KMS-11 (cell line): ENCODE data around the gene RASSF10.

ENCODE experiments used
- H2AFZ ChIP-seq: fragments of 200-600 bp; sonication (generic); 2 replicates; pipeline ENCODE4 v1.6.1; 2016; ENCODE audit warnings: antibody characterized with exemption, mixed run types, low read depth
- H3K27ac ChIP-seq: fragments of 200-600 bp; sonication (generic); 2 replicates; pipeline ENCODE4 v1.6.1; 2016; ENCODE audit warnings: mild to moderate bottlenecking, mixed run types
- H3K27me3 ChIP-seq: fragments of 200-600 bp; sonication (generic); 2 replicates; pipeline ENCODE4 v1.6.1; 2017; ENCODE audit warnings: mild to moderate bottlenecking, low read depth, mixed run types, moderate library complexity; ENCODE audit not compliant: insufficient read depth
- H3K36me3 ChIP-seq: fragments of 200-600 bp; sonication (generic); 2 replicates; pipeline ENCODE4 v1.6.1; 2017; ENCODE audit warnings: mild to moderate bottlenecking, mixed run types; ENCODE audit not compliant: insufficient read depth
- H3K4me1 ChIP-seq: fragments of 200-600 bp; sonication (generic); 2 replicates; pipeline ENCODE4 v1.6.1; 2016; ENCODE audit warnings: mild to moderate bottlenecking, low read depth, mixed run types; ENCODE audit not compliant: poor library complexity, severe bottlenecking
- H3K4me2 ChIP-seq: fragments of 200-600 bp; sonication (generic); 2 replicates; pipeline ENCODE4 v1.7.0; 2016; ENCODE audit warnings: mild to moderate bottlenecking, mixed run types
- H3K4me3 ChIP-seq: fragments of 200-600 bp; sonication (generic); IDR thresholded peaks from 2 replicates; pipeline ENCODE4 v1.6.1; 2017; ENCODE audit warnings: low read depth, low read length, mixed read lengths; ENCODE audit not compliant: insufficient read depth
- H3K79me2 ChIP-seq: fragments of 200-600 bp; sonication (generic); 2 replicates; pipeline ENCODE4 v1.6.1; 2016; ENCODE audit warnings: low read depth, mixed run types; ENCODE audit not compliant: insufficient read depth
- H3K9ac ChIP-seq: fragments of 200-600 bp; sonication (generic); 2 replicates; pipeline ENCODE4 v1.6.1; 2016; ENCODE audit warnings: mild to moderate bottlenecking, mixed run types
- H4K20me1 ChIP-seq: fragments of 200-600 bp; sonication (generic); 2 replicates; pipeline ENCODE4 v1.6.1; 2016; ENCODE audit warnings: mild to moderate bottlenecking, mixed run types; ENCODE audit not compliant: insufficient read depth
- CTCF ChIP-seq: fragments of 200-600 bp; sonication (generic); conservative IDR thresholded peaks from 2 replicates; pipeline ENCODE4 v1.6.1; 2017; ENCODE audit warnings: low read depth, mild to moderate bottlenecking, antibody characterized with exemption, low read length, moderate library complexity, mixed read lengths

The RASSF10 gene

GRCh38 chr11:13028322-13028721, 19.2 kb downstream of the RASSF10 start:
- H3K4me2 ChIP-seq, result no peak overlapping the region
- H3K79me2 ChIP-seq, result no peaks in the 10 kb centered on the region
- no peaks in the 10 kb centered on the region for H3K27me3 ChIP-seq
- no peaks in the 10 kb centered on the region for H4K20me1 ChIP-seq
- H3K9ac ChIP-seq, result no peak overlapping the region
- no peak for TF ChIP-seq CTCF
- no peak overlapping the region for H2AFZ ChIP-seq
- no peaks in the 10 kb centered on the region for H3K36me3 ChIP-seq
- no peak overlapping the region for H3K4me3 ChIP-seq
- H3K27ac ChIP-seq, result no peak overlapping the region
- H3K4me1 ChIP-seq, result no peaks in the 10 kb centered on the region

- Histone ChIP-seq H3K36me3 (no peaks in the 10 kb centered on the region), H2AFZ (no peak overlapping the region), H3K9ac (no peak overlapping the region), H3K27ac (no peak overlapping the region), H4K20me1 (no peaks in the 10 kb centered on the region), H3K4me2 (no peak overlapping the region), H3K4me3 (no peak overlapping the region), H3K27me3 (no peaks in the 10 kb centered on the region), H3K79me2 (no peaks in the 10 kb centered on the region), H3K4me1 (no peaks in the 10 kb centered on the region)
- TF ChIP-seq CTCF, result no peak
Measured at GRCh38 chr11:13029872-13030271, 20.8 kb downstream of the RASSF10 start.

- no peak overlapping the region for H3K9ac ChIP-seq
Measured at GRCh38 chr11:13030857-13031256, 21.7 kb downstream of the RASSF10 start.

DNA sequence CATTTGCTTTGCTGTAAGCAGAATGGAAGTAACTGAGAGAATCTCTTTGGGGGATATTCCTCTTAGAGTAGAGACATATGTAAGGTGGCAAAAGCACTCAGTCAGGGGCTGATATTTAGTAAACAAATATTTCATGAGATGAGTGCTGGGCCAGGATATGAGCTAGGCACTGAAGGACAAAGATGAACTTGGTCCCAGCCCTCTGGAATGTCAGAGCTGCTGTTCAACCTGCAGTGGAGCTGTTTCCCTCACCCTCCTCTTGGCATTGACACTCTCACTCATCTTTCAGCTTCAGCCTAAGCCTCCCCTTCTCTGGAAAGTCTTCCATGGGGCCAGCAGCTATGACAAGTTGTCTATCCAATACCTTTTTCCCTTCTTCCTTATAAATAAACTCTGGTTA, 22.2 kb downstream of the RASSF10 start:
- H3K27me3 ChIP-seq, result no peaks in the 10 kb centered on the region
- no peak overlapping the region for H2AFZ ChIP-seq
- H3K36me3 ChIP-seq, result no peaks in the 10 kb centered on the region
- no peaks in the 10 kb centered on the region for H3K4me1 ChIP-seq
- H3K79me2 ChIP-seq, result no peaks in the 10 kb centered on the region
- H3K9ac ChIP-seq, result no peak overlapping the region
- no peak for TF ChIP-seq CTCF
- no peak overlapping the region for H3K27ac ChIP-seq
- H3K4me3 ChIP-seq, result no peak overlapping the region
- no peak overlapping the region for H3K4me2 ChIP-seq
- no peaks in the 10 kb centered on the region for H4K20me1 ChIP-seq

More at GRCh38 chr11:13030857-13031256, 21.7 kb downstream of the RASSF10 start:
- Histone ChIP-seq H3K79me2 (no peaks in the 10 kb centered on the region), H3K4me1 (no peaks in the 10 kb centered on the region), H3K36me3 (no peaks in the 10 kb centered on the region), H3K4me2 (no peak overlapping the region), H2AFZ (no peak overlapping the region), H3K27ac (no peak overlapping the region), H3K27me3 (no peaks in the 10 kb centered on the region), H4K20me1 (no peaks in the 10 kb centered on the region), H3K4me3 (no peak overlapping the region)
- TF ChIP-seq CTCF, result no peak
